K562 treated with DMSO at 1 percent for 24 hours (cell line): ENCODE measurements around the gene ASMTL. TPM values are rescaled to one million over a fixed set of nuclear protein-coding genes. Genes with fewer than 3 reads are reported as not detected.

Experiments used
- total RNA-seq: library from RNA; unstranded; fragments of 300-600 nt; gene quantifications from 2 replicates; pipeline ENCODE4 v1.2.3, GENCODE V29; 2022; ENCODE audit warnings: low read depth; ENCODE audit not compliant: insufficient read depth

The ASMTL gene
- 29.1 and 32.0 TPM in 2 replicates for total RNA-seq

DNA sequence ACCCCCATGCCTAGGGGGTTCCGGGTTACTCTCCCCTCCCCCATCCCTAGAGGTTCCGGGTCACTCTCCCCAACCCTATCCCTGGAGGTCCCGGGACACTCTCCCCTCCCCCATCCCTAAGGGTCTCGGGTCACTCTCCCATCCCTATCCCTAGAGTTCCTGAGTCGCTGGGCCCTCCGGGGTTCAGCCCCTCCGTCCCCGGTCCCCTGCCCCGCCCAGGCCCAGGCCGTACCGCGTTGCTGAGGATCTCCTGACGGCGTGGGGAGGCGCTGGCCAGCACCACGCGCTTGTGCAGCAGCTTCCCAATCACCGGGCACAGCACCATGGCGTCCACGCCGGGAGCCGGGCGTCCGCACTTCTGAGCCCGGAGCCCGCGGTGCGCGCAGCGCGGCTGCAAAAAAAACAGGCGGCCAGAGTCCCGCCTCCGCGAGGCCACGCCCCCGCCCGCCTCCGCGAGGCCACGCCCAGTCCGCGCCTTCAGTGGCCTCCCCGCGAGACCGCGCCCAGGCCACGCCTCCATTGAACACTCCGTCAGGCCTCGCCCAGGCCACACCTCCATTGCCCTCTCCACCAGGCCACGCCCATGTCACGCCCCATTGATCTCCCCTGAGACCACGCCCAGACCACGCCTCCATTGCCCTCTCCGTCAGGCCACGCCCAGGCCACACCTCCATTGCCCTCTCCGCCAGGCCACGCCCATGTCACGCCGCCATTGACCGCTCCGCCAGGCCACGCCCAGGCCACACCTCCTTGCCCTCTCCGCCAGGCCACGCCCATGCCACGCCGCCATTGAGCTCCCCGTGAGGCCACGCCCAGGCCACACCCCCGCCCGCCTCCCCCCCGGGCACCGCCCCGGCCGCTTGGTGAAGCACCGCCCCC, at the start of gene ASMTL:
ASMTL (minus strand) TSS at position 394 of the 879 bp plus-strand sequence; CDS start at position 325, 69 bp downstream.

DNA sequence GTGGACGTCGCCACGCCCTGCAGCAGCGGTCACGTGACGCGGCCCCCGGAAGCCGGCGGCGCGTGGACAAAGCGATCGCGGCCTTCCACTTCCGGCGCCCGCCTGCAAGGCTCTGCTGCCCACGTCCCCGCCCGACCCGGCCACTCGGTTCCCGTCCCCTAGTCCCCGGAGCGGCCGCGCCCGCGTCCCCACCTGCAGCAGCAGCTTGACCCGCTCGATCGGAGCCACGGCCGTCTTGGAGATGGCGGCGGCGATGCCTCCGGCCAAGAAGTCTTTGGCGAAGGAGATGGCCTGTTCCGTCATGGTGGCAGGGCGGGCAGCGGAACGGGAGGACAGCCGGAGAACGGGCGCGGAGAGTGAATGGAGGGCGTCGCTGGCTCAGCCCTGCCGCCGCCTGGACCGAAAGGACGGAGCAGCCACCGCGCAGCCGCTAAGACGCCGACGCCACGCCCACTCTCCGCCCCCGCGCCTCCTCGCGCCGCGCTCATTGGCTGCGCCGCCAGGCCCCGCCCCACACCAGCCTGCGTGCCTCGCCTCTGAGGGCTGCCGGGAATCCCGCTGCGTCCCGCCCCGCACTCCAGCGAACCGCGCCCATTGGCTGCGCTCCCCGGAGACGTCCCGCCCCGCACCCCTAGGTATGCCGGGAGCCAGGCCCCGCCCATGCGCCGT, 60.9 kb downstream of the ASMTL start, which contains the start of gene SLC25A6:
SLC25A6 (minus strand) TSS at position 407 of the 669 bp plus-strand sequence; CDS start at position 303, 104 bp downstream.

Other genes starting within 250 kb of the ASMTL start
- gene CRLF2, start 240.3 kb downstream of the ASMTL start, total RNA-seq, result not detected in 2 replicates
- gene CSF2RA, start 184.1 kb downstream of the ASMTL start, total RNA-seq, result 0.78 TPM in 1 of 2 replicates, not detected in the other
- not detected in 2 replicates for gene IL3RA, start 116.1 kb downstream of the ASMTL start, total RNA-seq
- 913 and 1,058 TPM in 2 replicates for gene SLC25A6, start 60.8 kb downstream of the ASMTL start, total RNA-seq
- gene P2RY8, start 84.3 kb upstream of the ASMTL start, total RNA-seq, result 0.78 and 1.8 TPM in 2 replicates
- gene AKAP17A, start 138.7 kb upstream of the ASMTL start, total RNA-seq, result 27.4 and 29.0 TPM in 2 replicates
- not detected in 2 replicates for gene ASMT, start 162.2 kb upstream of the ASMTL start, total RNA-seq